A549 (cell line): Measurements from ENCODE around the gene CCDC190. TPM values are rescaled to one million over a fixed set of nuclear protein-coding genes. Genes with fewer than 3 reads are reported as not detected.

Source experiments
- ATAC-seq, 2 experiments: fragments of 200-7000 bp in 1 of 2; fragments of >200 bp in 1 of 2; cut with Nextera tagmentation in 1 of 2; cut with Tn5 transposase in 1 of 2; 3 replicates each; pipeline versions ENCODE4 v1.8.0 to v1.9.1; 2018 to 2020; ENCODE audit warnings: mild to moderate bottlenecking in 1 of 2, moderate library complexity in 1 of 2
- CTCF ChIA-PET: fragments of 300-600 bp; sonication (Branson Sonifier 250); formaldehyde crosslinking; extraction: SDS; loops from one replicate; lab custom pipeline; 2021; ENCODE audit warnings: antibody characterized with exemption, inconsistent platforms; lab: Yijun Ruan, JAX
- POLR2A ChIA-PET: fragments of 350-600 bp; formaldehyde crosslinking; extraction: SDS; loops from one replicate; lab custom pipeline; 2021; ENCODE audit warnings: antibody characterized with exemption, inconsistent platforms; lab: Yijun Ruan, JAX
- DNase-seq, 2 experiments: peaks; one replicate each; pipeline versions ENCODE4 v3.0.0 to v3.0.0-alpha.2; 2011 to 2016; ENCODE audit warnings: low read depth in 1 of 2, low spot score in 1 of 2
- FAIRE-seq: peaks from 2 replicates; lab custom pipeline; 2011; peaks lifted over from hg19 to GRCh38; lab: Jason Lieb, UNC
- H3K27ac ChIP-seq, 2 experiments: fragments of >200 bp; sonication (Bioruptor Twin); formaldehyde crosslinking; 3 replicates each; pipeline ENCODE4 v1.5.1; 2016 to 2017
- H3K4me1 ChIP-seq: fragments of >200 bp; sonication (Bioruptor Twin); formaldehyde crosslinking; 3 replicates; pipeline ENCODE4 v1.6.1; 2016
- H3K4me2 ChIP-seq: fragments of >200 bp; sonication (Bioruptor Twin); formaldehyde crosslinking; 3 replicates; pipeline ENCODE4 v1.6.1; 2016
- H3K4me3 ChIP-seq: fragments of >200 bp; sonication (Bioruptor Twin); formaldehyde crosslinking; 3 replicates; pipeline ENCODE4 v1.5.1; 2016
- H3K9me3 ChIP-seq: fragments of >200 bp; sonication (Bioruptor Twin); formaldehyde crosslinking; 3 replicates; pipeline ENCODE4 v1.6.1; 2016
- CBX2 ChIP-seq: fragments of 200-600 bp; sonication (generic); IDR thresholded peaks from 2 replicates; pipeline ENCODE4 v1.6.1; 2016; ENCODE audit warnings: low read depth, mild to moderate bottlenecking, borderline replicate concordance
- EHF ChIP-seq: fragments of 250-450 bp; sonication (Bioruptor Pico); IDR thresholded peaks from 2 replicates; pipeline ENCODE4 v1.5.0; 2020; ENCODE audit warnings: mild to moderate bottlenecking
- FOSL2 ChIP-seq, 2 experiments: fragments of 450-650 bp in 1 of 2; fragments of >200 bp in 1 of 2; sonication (Bioruptor Twin) in 1 of 2; formaldehyde crosslinking; IDR thresholded peaks; 2 replicates each; pipeline versions ENCODE4 v1.5.0 to v1.6.1; 2016 to 2020; ENCODE audit warnings: mild to moderate bottlenecking in 1 of 2, moderate library complexity in 1 of 2
- HDAC2 ChIP-seq: fragments of 200-600 bp; sonication (generic); IDR thresholded peaks from 2 replicates; pipeline ENCODE4 v1.6.1; 2016
- HEYL ChIP-seq: fragments of 250-450 bp; sonication (Bioruptor Pico); IDR thresholded peaks from 2 replicates; pipeline ENCODE4 v1.8.0; 2021; ENCODE audit warnings: mild to moderate bottlenecking, moderate library complexity
- HMGXB4 ChIP-seq: fragments of 250-450 bp; sonication (Bioruptor Pico); IDR thresholded peaks from 2 replicates; pipeline ENCODE4 v1.5.0; 2021; ENCODE audit warnings: mild to moderate bottlenecking, moderate library complexity, borderline replicate concordance
- HOXB13 ChIP-seq: fragments of 250-450 bp; sonication (Bioruptor Pico); IDR thresholded peaks from 2 replicates; pipeline ENCODE4 v1.5.0; 2020; ENCODE audit warnings: low read depth, mild to moderate bottlenecking, moderate library complexity
- HOXB5 ChIP-seq: fragments of 250-450 bp; sonication (Bioruptor Pico); IDR thresholded peaks from 2 replicates; pipeline ENCODE4 v1.5.0; 2020; ENCODE audit warnings: mild to moderate bottlenecking, moderate library complexity
- JUN ChIP-seq, 2 experiments: fragments of >200 bp; sonication (Bioruptor Twin); formaldehyde crosslinking; IDR thresholded peaks; 2 replicates in 1 of 2; 3 replicates in 1 of 2; pipeline ENCODE4 v1.6.1; 2016 to 2017
- KDM5A ChIP-seq: fragments of 200-600 bp; sonication (generic); IDR thresholded peaks from 2 replicates; pipeline ENCODE4 v1.6.1; 2016; ENCODE audit warnings: antibody characterized with exemption, mild to moderate bottlenecking
- MAX ChIP-seq: IDR thresholded peaks from 2 replicates; pipeline ENCODE4 v1.6.1; 2012
- NFE2L2 ChIP-seq: fragments of 150-350 bp; conservative IDR thresholded peaks from 2 replicates; pipeline ENCODE4 v1.6.1; 2014; ENCODE audit warnings: low read length
- NPAS2 ChIP-seq: fragments of 250-450 bp; sonication (Bioruptor Pico); IDR thresholded peaks from 2 replicates; pipeline ENCODE4 v1.8.0; 2022; ENCODE audit warnings: mild to moderate bottlenecking, moderate library complexity, borderline replicate concordance
- NR3C1 ChIP-seq: fragments of >200 bp; sonication (Bioruptor Twin); formaldehyde crosslinking; IDR thresholded peaks from 3 replicates; pipeline ENCODE4 v1.6.1; 2017
- RCOR1 ChIP-seq: fragments of 150-350 bp; IDR thresholded peaks from 2 replicates; pipeline ENCODE4 v1.6.1; 2014; ENCODE audit warnings: antibody characterized with exemption, low read length, low read depth
- RNF2 ChIP-seq: fragments of 200-600 bp; sonication (generic); IDR thresholded peaks from 2 replicates; pipeline ENCODE4 v1.6.1; 2016; ENCODE audit warnings: low read depth, mild to moderate bottlenecking, antibody characterized with exemption, moderate library complexity, borderline replicate concordance
- SREBF2 ChIP-seq: fragments of 450-650 bp; IDR thresholded peaks from 2 replicates; pipeline ENCODE4 v1.6.1; 2014; ENCODE audit warnings: mild to moderate bottlenecking, moderate library complexity
- TP53 ChIP-seq: fragments of 250-450 bp; sonication (Bioruptor Pico); IDR thresholded peaks from 2 replicates; pipeline ENCODE4 v1.5.0; 2021; ENCODE audit warnings: mild to moderate bottlenecking, moderate library complexity
- WGBS: methylation state at CpG from one replicate; pipeline ENCODE4 v1.1.6; 2017; ENCODE audit errors: missing lambda C conversion rate; 5-methylcytosine and 5-hydroxymethylcytosine counted together
- polyA minus RNA-seq: library from RNA; depleted of rRNA, polyadenylated mRNA; stranded (reverse); fragments of >200 nt; gene quantifications from 2 replicates; pipeline ENCODE4 v1.2.3, GENCODE V29; 2011; rRNA and poly(A)+ RNA removed
- polyA plus RNA-seq, 4 experiments: library from polyadenylated mRNA; depleted of rRNA in 3 of 4; stranded (reverse); fragments of >200 nt; fragmentation: RNase III in 1 of 4; extraction: RNeasy Plus Mini Kit Qiagen cat#74134 plus additional on column Dnase treatment in 1 of 4; gene quantifications; 2 replicates in 3 of 4; 3 replicates in 1 of 4; pipeline ENCODE4 v1.2.3, GENCODE V29; 2011 to 2017
- TF ChIP-seq, protein P1 (sequence below): fragments of 450-650 bp; IDR thresholded peaks from 2 replicates; pipeline ENCODE4 v1.6.1; 2014; ENCODE audit warnings: antibody characterized with exemption
- TF ChIP-seq, protein P2 (sequence below): IDR thresholded peaks from 2 replicates; pipeline ENCODE4 v1.6.1; 2012; ENCODE audit warnings: low read depth, borderline replicate concordance
- TF ChIP-seq, protein P3 (sequence below): fragments of >200 bp; sonication (Bioruptor Twin); formaldehyde crosslinking; IDR thresholded peaks from 2 replicates; pipeline ENCODE4 v1.6.1; 2016

CCDC190 gene, protein sequence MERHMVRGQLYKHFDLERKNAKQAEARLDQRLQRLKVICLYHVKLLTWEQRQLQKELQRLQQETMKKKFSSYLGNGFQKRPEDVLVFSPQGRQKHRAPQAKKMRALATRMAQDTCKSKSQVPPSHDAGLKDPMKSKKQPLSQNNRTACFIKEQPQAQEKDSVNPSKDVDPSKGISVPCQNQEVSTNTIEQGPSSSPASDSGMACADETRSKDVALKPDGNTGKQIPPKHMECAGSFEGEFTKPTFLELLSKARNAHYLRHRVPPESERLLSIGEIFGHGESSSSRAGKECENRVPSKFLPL
- not detected in 2 replicates for polyA plus RNA-seq (2011; rRNA removed)
- not detected in 2 replicates for polyA plus RNA-seq (2012; cell fraction: cytosol; rRNA removed)
- polyA plus RNA-seq (2012; cell fraction: nucleus; rRNA removed): not detected in 2 replicates
- polyA plus RNA-seq (2017; fragmentation: RNase III; extraction: RNeasy Plus Mini Kit Qiagen cat#74134 plus additional on column Dnase treatment): not detected in 3 replicates
- polyA minus RNA-seq: not detected in 2 replicates

DNA sequence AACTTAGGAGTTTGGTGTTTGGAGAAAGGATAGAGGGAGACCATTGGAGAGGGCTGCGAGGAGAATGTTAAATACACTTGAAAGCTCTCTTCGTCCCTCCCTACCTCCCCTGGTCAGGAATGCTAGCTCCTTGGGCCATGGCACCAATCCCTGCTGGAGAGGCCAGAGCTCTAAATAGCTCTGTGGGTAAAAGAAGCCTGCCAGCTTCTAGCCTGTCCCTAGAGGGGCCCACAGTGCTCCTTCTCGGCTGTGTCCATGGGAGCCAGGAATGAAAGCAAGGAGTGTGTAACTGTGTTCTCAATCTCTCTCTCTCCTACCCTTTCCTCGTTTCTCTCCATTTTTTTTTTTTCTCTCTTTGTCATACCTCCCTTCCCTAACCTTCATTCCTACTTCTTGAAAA, at the start of gene CCDC190:
CCDC190 (minus strand) TSS at position 75 of the 400 bp plus-strand sequence. CDS start 1,529 bp downstream, outside the sequence.
- TF ChIP-seq NPAS2 (no peak), HOXB13 (no peak), EHF (CRISPR knock-in tag) (no peak), NR3C1 (no peak), HOXB5 (CRISPR knock-in tag) (no peak), NFE2L2 (no peak), SREBF2 (no peak), RCOR1 (no peak), JUN (IDR thresholded peaks at IDR 0.05) (no peak), MAX (no peak), HDAC2 (no peak), HEYL (CRISPR knock-in tag) (no peak), TP53 (CRISPR knock-in tag) (no peak), FOSL2 (IDR thresholded peaks at IDR 0.05) (no peak), FOSL2 (CRISPR knock-in tag; IDR thresholded peaks at IDR 0.05) (no peak), KDM5A (no peak), RNF2 (no peak), CBX2 (no peak)
- TF ChIP-seq, protein P1, sequence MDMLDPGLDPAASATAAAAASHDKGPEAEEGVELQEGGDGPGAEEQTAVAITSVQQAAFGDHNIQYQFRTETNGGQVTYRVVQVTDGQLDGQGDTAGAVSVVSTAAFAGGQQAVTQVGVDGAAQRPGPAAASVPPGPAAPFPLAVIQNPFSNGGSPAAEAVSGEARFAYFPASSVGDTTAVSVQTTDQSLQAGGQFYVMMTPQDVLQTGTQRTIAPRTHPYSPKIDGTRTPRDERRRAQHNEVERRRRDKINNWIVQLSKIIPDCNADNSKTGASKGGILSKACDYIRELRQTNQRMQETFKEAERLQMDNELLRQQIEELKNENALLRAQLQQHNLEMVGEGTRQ: no peak
- TF ChIP-seq, protein P2, sequence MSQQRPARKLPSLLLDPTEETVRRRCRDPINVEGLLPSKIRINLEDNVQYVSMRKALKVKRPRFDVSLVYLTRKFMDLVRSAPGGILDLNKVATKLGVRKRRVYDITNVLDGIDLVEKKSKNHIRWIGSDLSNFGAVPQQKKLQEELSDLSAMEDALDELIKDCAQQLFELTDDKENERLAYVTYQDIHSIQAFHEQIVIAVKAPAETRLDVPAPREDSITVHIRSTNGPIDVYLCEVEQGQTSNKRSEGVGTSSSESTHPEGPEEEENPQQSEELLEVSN: no peak
- ATAC-seq (no peak; a peak in 1 of 6 replicates), DNase-seq (no peak), FAIRE-seq (no peak)
- H3K4me2 ChIP-seq: no peak within 1 kb of the TSS
- CTCF ChIA-PET: interaction anchor here (0.9 to 6.0 kb wide), 4 partner anchors 14 to 469 kb away, joined by 3 to 42 read pairs (median 8); no protein-coding TSS in a partner anchor
- POLR2A ChIA-PET: no interaction called here
- no peak within 1 kb of the TSS for H3K4me3 ChIP-seq
- H3K27ac ChIP-seq: no peak within 1 kb of the TSS
- H3K4me1 ChIP-seq: no peaks in the 10 kb centered on the region
- 23% methylated on average over 4 of the region's 4 CpGs for WGBS
- H3K9me3 ChIP-seq: no peaks in the 10 kb centered on the region

- ChIA-PET POLR2A (no interaction called here), CTCF (interaction anchor here (0.6 to 1.2 kb wide), 3 partner anchors 10 to 46 kb away, joined by 3 to 4 read pairs (median 3); no protein-coding TSS in a partner anchor)
- H3K4me1 ChIP-seq: 0 out of 3 replicates have a peak, but pooled peaks cover 4% of the 10 kb centered on the region
- ATAC-seq: no peak
- no peaks in the 10 kb centered on the region for H3K9me3 ChIP-seq
- no peak overlapping the region for H3K27ac ChIP-seq
- no peak for FAIRE-seq
- H3K4me2 ChIP-seq: no peak overlapping the region
- 54% methylated on average over 2 of the region's 2 CpGs for WGBS
- no peak for DNase-seq
- no peak for TF ChIP-seq MAX
- no peak for TF ChIP-seq HDAC2
- no peak for TF ChIP-seq HOXB13
- TF ChIP-seq, protein P3, sequence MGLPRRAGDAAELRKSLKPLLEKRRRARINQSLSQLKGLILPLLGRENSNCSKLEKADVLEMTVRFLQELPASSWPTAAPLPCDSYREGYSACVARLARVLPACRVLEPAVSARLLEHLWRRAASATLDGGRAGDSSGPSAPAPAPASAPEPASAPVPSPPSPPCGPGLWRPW: no peak
- no peak for TF ChIP-seq HMGXB4 (CRISPR knock-in tag)
- H3K4me3 ChIP-seq: no peak overlapping the region
Measured at GRCh38 chr1:162910161-162910560, 49.2 kb upstream of the CCDC190 start.
